Stimulated activated naive CD8-positive, alpha-beta T cell treated with anti-CD3 and anti-CD28 coated beads, Interleukin-15, Interleukin-2, amounts not matched to agents 100 U/mL and 50 U/mL, for 24 hours (primary cell): ENCODE results near the gene LRRC45.
"Not testable (repeated sequence)": the region's sequence is repeated elsewhere in the genome, so short reads cannot be mapped to it uniquely, and the experiment has no call there.

Experiments used
- ATAC-seq: fragments of 150-1000 bp; cut with Tn5 transposase; one replicate; pipeline ENCODE4 v1.10.0; 2021
- DNase-seq: peaks from one replicate; pipeline ENCODE4 v3.0.0; 2021

Gene LRRC45

GRCh38 chr17:82035488-82035887 lies 12.4 kb downstream of the LRRC45 start:
- DNase-seq (no peak), ATAC-seq (no peak)

GRCh38 chr17:82035956-82036633 lies 13.0 kb downstream of the LRRC45 start:
- DNase-seq = no peak
- no peak for ATAC-seq

- ATAC-seq (no peak), DNase-seq (no peak)
Observed at GRCh38 chr17:82036634-82037091, 13.6 kb downstream of the LRRC45 start.

- DNase-seq = peak; percentile 97
- peak; percentile 96 for ATAC-seq
Observed at GRCh38 chr17:82037092-82037888, 14.2 kb downstream of the LRRC45 start, which contains the start of gene DCXR. Gene DCXR (minus strand): TSS chr17:82037697. CDS start chr17:82037682, 15 bp downstream.

GRCh38 chr17:82037889-82038195 lies 14.7 kb downstream of the LRRC45 start:
- ATAC-seq = no peak
- no peak for DNase-seq

- not testable (repeated sequence) for DNase-seq, ATAC-seq
Observed at GRCh38 chr17:82038796-82039409, 15.8 kb downstream of the LRRC45 start.

GRCh38 chr17:82039695-82040299 lies 16.7 kb downstream of the LRRC45 start:
- no peak for DNase-seq

GRCh38 chr17:82041144-82041814 lies 18.2 kb downstream of the LRRC45 start:
- ATAC-seq (no peak), DNase-seq (no peak)

More at GRCh38 chr17:82039695-82040299, 16.7 kb downstream of the LRRC45 start:
- no peak for ATAC-seq

- ATAC-seq = no peak
- DNase-seq = no peak
Observed at GRCh38 chr17:82042649-82043048, 19.5 kb downstream of the LRRC45 start.

GRCh38 chr17:82043507-82043906 lies 20.4 kb downstream of the LRRC45 start:
- no peak for DNase-seq
- ATAC-seq = no peak

GRCh38 chr17:82045936-82046484 lies 22.9 kb downstream of the LRRC45 start:
- DNase-seq (no peak), ATAC-seq (no peak)

- ATAC-seq (no peak), DNase-seq (no peak)
Observed at GRCh38 chr17:82046903-82047302, 23.8 kb downstream of the LRRC45 start.

GRCh38 chr17:82047379-82047778 lies 24.3 kb downstream of the LRRC45 start:
- ATAC-seq = no peak
- DNase-seq = no peak

- no peak for DNase-seq
Observed at GRCh38 chr17:82047914-82048570, 24.9 kb downstream of the LRRC45 start.

GRCh38 chr17:82048571-82048971 lies 25.5 kb downstream of the LRRC45 start:
- DNase-seq = no peak
- no peak for ATAC-seq

More at GRCh38 chr17:82047914-82048570, 24.9 kb downstream of the LRRC45 start:
- ATAC-seq = no peak

GRCh38 chr17:82049106-82049505 lies 26.0 kb downstream of the LRRC45 start:
- ATAC-seq (no peak), DNase-seq (no peak)

- ATAC-seq = no peak
- no peak for DNase-seq
Observed at GRCh38 chr17:82049521-82049971, 26.4 kb downstream of the LRRC45 start.

GRCh38 chr17:82050152-82050760 lies 27.2 kb downstream of the LRRC45 start:
- DNase-seq (no peak), ATAC-seq (no peak)

GRCh38 chr17:82050761-82051641 lies 27.9 kb downstream of the LRRC45 start:
- DNase-seq (no peak), ATAC-seq (no peak)
